ENCODE data around the gene PM20D2.
A peak's percentile ranks its signal among the peaks of the same experiment; 100 is the strongest.
"Not testable (repeated sequence)": the region's sequence is repeated elsewhere in the genome, so short reads cannot be mapped to it uniquely, and the experiment has no call there.

The PM20D2 gene

GRCh38 chr6:89145956-89146717 is at the start of gene PM20D2:
PM20D2 (plus strand) TSS chr6:89146055; CDS start chr6:89146145, 90 bp downstream.
- peak; percentile 70 to 81 for DNase-seq

- no peak for DNase-seq
These were observed 47.4 kb upstream of the PM20D2 start for GRCh38 chr6:89098461-89098860.

- no peak for DNase-seq
These were observed 45.7 kb upstream of the PM20D2 start for GRCh38 chr6:89100114-89100513.

- no peak for DNase-seq
These were observed 35.6 kb upstream of the PM20D2 start for GRCh38 chr6:89110284-89110683.

GRCh38 chr6:89111933-89112332 is 33.9 kb upstream of the PM20D2 start:
- DNase-seq: no peak

- no peak for DNase-seq
These were observed 29.2 kb upstream of the PM20D2 start for GRCh38 chr6:89116702-89117101.

GRCh38 chr6:89117211-89118108 is 28.4 kb upstream of the PM20D2 start, which contains the start of gene SRSF12:
SRSF12 (minus strand) TSS chr6:89118071; CDS start chr6:89117887, 184 bp downstream.
- peak; percentile 34 to 50 for DNase-seq

GRCh38 chr6:89118931-89119330 is 26.9 kb upstream of the PM20D2 start:
- DNase-seq: no peak

- no peak for DNase-seq
These were observed 25.5 kb upstream of the PM20D2 start for GRCh38 chr6:89120371-89120770.

- DNase-seq: no peak
These were observed 23.9 kb upstream of the PM20D2 start for GRCh38 chr6:89121934-89122333.

GRCh38 chr6:89122625-89123024 is 23.2 kb upstream of the PM20D2 start:
- no peak for DNase-seq

GRCh38 chr6:89128256-89128671 is 17.6 kb upstream of the PM20D2 start:
- not testable (repeated sequence) for DNase-seq

- DNase-seq: no peak
These were observed 14.3 kb upstream of the PM20D2 start for GRCh38 chr6:89131599-89131998.

GRCh38 chr6:89132057-89132456 is 13.8 kb upstream of the PM20D2 start:
- no peak for DNase-seq

- no peak for DNase-seq
These were observed 11.9 kb upstream of the PM20D2 start for GRCh38 chr6:89133981-89134380.

- DNase-seq: no peak
These were observed 11.1 kb upstream of the PM20D2 start for GRCh38 chr6:89134723-89135122.

- DNase-seq: no peak
These were observed 7.7 kb upstream of the PM20D2 start for GRCh38 chr6:89138173-89138572.

GRCh38 chr6:89139509-89140346 is 6.1 kb upstream of the PM20D2 start:
- no peak for DNase-seq

GRCh38 chr6:89140347-89141156 is 5.3 kb upstream of the PM20D2 start:
- no peak for DNase-seq

- no peak for DNase-seq
These were observed 1.4 kb upstream of the PM20D2 start for GRCh38 chr6:89144354-89144906.

- DNase-seq: no peak
These were observed 532 bp upstream of the PM20D2 start for GRCh38 chr6:89145091-89145955.

Data from stimulated activated CD4-positive, alpha-beta T cell treated with anti-CD3 and anti-CD28 coated beads, Interleukin-2, amount 100 ng/mL, for 24 hours (primary cell).